CD4-positive, alpha-beta T cell treated with Interleukin-6 at 100 ng/mL for 8 hours (primary cell): ENCODE results near the gene FSTL5.
"Not testable (repeated sequence)": the region's sequence is repeated elsewhere in the genome, so short reads cannot be mapped to it uniquely, and the experiment has no call there.

ENCODE experiments used
- DNase-seq: peaks from one replicate; pipeline ENCODE4 v3.0.0-alpha.2; 2020; ENCODE audit warnings: mixed read lengths, low spot score

FSTL5 gene

DNA sequence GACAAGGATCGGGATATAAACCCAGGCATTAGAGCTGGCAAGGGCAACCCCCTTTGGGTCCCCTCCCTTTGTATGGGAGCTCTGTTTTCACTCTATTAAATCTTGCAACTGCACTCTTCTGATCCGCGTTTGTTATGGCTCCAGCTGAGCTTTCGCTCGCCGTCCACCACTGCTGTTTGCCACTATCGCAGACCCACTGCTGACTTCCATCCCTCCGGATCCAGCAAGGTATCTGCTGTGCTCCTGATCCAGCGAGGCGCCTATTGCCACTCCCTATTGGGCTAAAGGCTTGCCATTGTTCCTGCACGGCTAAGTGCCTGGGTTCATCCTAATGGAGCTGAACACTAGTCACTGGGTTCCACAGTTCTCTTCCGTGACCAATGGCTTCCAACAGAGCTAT lies 59.9 kb downstream of the FSTL5 start:
- DNase-seq = not testable (repeated sequence)

DNA sequence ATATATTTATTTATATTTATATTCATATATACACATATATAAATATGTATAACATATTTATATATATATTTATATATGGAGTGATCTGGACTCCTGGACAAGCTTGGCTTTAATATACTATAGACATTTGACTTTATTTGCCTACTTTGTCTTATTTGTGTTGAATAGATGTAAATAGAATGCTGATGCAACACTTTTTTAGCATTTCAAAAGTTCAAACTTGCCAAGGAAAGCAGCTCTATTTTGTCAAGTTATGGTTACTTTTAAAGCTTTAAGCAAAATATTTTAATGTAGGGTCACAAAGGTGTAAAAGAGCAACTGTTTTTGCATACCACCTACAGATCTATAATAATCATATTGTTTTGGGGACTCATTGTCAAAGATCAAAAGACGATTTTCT lies 61.1 kb downstream of the FSTL5 start:
- no peak for DNase-seq

DNA sequence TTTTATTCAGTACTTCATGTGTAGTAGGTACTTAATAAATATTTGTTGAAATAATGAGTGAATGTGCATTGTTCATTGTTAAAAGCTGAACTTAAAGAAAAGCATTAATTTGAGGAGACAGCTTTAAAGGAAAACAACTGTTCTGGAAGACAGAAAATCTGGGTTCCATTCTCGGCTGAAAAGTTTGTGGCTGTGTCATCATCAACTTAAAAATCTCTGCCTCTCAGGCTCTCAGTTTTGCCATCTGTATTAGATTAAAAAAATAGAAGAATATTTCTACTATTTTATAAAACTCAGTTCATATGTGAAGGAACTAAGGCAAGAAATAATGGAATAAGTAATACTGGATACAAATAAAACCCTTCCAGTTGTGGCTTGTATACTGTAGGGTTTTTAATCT lies 62.5 kb downstream of the FSTL5 start:
- DNase-seq = no peak

DNA sequence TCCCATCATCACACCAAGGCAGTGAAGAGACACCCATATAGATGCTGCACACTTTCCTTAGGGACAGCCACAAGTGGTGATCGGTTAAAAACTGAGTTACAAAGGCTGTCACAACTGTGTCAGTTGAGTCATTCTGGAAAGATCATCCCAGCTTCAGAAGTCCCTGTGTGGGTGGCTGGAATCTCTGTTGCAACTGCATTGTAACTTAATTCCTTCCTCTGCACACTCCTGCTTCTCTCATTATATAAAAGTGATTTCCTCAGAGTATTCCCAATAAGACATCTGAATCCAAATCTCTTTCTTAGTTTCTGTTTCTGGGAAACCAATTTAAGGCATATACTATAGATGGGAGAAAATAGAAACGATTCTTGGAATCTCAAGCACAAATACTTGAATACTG lies 88.1 kb downstream of the FSTL5 start:
- no peak for DNase-seq

DNA sequence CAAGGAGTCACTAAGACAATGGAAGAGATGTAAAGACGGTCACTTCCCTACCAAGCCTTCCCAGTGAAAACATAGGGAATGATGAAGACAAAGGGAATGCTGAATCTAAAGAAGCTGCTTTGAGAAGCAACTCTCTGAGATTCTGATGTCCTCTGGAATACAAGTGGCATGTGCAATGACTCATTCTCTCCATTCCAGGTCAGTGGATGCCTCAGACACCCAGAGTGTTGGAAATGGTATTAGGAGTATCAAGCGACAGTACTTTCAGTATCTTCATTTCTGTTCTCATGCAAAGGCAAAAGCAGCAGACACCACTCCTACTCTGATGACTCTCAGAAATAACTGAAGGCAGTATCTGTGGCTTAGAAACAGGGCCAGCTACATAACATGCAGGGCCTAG lies 102.6 kb downstream of the FSTL5 start:
- no peak for DNase-seq

DNA sequence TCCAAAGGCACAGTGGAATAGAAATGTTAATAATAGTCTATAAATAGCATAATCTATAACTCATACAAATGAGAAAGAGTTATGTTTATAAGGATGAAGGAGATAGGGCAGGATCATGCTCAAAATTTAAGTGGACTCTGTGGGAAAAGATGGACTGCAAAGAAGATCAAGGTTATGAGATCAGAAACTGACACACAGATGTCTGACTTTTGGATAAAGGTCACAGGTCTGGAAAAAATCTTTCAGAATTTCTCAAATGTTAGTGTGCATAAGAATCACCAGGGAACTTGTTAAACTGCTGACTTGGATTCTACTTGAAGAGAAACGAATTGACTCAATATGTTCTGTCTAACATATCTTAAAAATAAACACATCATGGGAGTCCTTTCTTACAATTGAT lies 104.1 kb downstream of the FSTL5 start:
- DNase-seq = no peak

DNA sequence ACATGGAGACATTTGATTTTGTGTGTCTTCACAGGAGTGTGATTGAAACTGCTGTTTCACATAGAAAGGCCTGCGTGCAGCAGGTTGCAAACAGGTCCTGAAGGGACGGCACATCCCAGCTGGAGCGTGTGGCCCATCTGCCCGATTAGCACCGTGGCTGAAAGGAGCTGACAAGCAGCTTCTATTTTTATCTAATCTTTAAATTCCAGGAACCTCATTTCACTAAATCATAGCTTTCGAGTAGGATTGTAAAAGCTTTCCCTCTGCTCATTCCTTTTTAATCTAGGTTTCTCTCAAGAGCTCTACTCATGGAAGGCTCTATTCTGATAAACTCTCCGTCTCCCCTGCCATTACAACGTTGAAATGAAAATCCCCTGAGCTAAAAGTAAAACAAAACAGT lies 106.8 kb downstream of the FSTL5 start:
- DNase-seq = no peak

DNA sequence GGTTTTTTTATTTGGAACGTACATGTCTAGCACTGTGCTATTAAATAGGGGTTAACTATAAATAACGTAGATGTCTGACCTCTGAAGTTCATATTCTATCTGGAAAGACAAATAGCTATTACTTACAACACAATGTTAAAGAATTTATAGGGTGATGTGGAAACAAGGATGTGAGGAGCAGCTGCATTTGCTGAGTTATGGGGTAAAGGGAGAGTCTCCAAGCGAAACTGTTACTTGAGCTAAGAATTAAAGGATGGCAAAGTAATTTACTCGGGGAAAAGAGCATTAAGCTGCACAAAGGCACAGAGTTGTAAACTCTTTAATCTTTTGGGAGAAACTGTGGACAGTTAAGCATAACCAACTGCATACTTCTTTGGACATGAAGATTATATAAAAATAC lies 117.7 kb downstream of the FSTL5 start:
- DNase-seq = no peak

DNA sequence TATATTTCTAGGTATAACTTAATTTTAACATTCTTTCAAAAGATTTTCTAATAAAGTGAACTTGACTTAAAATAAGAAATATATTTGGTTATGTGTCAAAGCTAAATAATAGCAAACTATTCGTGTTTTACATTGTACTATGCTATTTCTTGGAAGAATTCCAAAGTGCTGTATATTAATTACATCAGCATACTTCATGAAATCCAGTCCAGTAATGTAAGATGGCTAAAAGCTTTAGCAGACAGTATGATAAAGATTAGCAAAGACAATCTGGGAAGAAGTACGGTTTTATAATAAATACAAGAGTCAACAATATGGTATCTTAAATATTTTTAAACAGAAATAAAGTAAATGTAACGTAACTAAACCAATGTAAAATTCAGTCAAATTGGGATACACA lies 125.7 kb downstream of the FSTL5 start:
- no peak for DNase-seq

DNA sequence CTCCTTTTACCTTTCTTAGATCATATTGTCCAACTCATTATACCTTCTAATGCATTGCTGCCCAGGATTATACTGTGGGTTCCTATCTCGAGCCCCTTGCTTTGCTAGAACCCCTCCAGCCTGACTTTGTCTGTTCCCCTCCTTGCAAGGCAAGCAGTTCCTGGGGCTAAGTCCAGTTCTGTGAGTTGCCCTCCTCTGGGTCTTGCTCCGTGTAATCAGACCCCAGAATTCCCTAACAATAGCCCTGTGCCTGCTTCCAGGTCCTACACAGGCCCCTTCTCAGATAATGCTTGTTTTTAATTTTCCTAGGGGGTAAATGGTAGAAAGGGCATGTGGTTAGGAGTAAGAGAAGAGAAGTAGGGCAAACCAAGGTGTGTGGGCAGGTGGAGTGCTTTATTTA lies 145.9 kb downstream of the FSTL5 start:
- DNase-seq = no peak

DNA sequence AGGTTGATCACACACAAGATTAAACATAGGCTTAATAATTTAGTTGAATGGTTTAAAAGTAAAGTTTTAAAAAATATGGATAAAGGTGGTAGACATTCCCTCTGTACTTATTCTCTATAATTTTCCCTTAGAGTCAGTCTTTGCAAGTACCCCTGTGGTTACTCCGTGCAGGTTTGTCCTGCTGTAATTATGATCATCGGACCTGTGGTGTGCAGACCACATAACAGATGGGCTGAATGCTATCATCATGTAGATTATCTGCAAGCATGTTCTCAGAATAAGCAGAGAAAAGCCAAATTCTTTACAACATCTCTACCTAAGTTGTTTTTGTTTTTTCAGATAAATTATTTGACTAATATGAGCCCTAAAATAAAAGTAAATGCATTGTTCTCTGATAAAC lies 146.8 kb downstream of the FSTL5 start:
- no peak for DNase-seq

DNA sequence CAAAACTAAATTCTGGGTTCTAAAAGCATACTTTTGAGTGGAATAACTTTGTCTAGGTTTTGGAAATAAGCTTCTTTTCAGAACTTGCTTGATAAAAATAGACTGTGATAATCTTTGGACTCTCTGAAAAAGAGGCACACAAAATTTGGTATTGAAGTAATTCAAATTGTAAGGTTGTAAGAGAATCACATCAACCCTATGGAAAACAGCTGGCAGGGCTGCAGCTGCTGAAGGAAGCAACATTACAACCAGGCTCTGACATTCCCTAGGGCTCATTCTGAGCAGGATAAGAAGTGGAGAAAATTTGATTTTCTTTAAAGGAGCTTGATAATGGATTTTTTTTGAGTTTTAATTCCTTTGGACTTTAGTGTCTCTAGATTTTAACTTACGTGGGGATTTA lies 147.6 kb downstream of the FSTL5 start:
- no peak for DNase-seq

DNA sequence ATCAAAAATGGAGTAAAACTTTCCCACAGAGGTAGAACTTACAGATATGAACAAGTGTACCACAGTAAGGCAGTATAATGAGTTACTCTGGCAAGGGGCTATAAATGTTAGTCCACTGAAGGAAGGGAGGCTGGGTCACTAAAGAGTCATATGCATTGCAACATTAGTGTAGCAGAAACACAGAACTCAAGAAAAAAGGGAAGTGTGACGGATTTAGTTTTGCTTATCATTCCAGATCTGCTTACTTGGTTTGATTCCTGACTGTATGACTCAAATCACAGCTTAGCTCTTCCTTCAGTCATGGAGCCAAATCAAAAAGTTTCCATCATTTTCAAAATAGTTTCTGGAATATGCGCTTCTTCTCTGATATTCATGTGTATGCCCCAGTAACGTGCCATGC lies 148.7 kb downstream of the FSTL5 start:
- DNase-seq = no peak

DNA sequence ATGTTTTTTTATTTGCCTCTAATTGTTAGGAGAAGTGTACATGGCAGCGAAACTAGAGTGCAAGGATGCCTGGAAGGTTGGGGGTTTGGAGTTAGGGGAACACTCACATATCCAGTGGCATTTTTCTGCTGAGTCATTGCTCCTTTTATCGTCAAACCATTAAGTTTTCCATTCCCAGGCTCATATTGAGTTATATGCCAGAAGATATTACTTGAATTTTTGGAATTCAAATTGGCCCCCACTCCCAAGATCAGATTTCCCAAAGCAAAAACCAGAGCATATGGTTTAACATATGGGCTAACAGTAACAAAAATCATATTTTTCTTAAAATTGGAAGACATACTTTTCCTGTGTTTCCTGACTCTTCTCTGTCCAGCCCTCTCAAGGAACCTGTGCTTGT lies 152.7 kb downstream of the FSTL5 start:
- DNase-seq = no peak

DNA sequence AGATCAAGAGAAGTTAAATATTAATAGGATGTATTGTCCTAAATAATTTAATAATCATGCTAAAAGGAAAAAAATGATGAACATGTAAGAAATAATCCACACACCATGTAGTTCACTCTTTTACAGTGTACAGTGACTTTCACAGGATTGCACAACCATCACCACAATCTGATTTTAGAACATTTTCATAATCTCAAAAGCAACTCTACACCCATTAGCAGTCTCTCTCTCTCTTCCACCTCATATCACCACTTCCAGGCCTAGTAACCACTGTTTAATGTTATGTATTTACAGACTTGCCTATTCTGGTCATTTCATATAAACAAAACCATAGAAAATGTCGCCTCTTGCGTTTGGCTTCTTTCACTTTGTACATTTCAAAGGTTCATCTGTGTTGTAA lies 153.4 kb downstream of the FSTL5 start:
- DNase-seq = no peak

DNA sequence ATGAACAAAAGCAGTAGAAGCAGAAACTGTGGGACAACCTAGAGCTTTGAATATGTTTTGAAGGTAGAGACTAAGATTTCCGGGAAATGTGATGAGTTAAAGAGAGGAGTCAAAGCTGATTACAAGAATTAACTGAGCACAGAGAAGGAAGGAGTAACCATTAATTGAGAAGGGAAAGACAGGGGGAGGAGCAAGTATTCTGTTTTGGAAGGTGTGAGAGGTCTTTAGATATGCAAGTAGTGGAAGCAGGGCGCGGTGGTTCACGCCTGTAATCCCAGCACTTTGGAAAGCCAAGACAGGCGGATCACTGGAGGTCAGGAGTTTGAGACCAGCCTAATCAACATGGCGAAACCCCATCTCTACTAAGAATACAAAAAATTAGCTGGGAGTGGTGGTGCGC lies 171.5 kb downstream of the FSTL5 start:
- no peak for DNase-seq

DNA sequence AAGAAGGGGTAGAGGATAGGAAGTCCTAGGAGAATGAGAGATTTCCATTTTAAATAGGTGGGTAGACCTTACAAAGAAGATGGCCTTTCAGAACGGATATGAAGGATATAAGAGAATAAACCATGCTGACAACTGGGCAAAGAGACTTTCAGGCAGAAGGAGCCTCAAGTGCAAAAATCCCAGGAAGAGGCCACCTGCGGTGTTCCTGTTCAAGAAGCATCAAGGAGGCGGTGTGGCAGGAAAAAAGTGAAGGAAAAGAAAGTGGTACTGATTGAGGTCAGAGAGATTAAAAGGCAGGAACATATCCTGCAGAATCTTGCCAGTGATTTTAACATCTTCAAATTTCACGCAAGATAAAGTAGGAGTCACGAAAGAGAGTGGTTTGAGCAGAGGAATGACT lies 172.0 kb downstream of the FSTL5 start:
- no peak for DNase-seq

DNA sequence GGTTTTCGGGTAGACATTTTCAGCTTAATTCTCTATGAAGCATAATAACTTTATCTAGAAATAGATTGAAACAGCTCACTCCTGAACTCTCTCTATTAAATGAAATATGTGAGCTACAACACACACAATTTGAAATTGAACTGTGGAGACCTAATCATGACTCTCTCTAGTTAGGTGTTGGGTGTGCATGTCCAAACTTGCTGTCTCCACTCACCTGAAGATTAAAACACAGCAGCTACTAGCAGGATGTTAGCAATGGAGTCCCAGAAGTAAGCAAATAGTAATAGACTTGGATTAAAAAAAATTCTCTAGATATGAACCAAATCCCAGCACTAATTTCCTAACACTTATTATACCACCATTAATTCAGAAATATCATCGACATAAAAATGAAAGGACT lies 173.1 kb downstream of the FSTL5 start:
- DNase-seq = no peak

DNA sequence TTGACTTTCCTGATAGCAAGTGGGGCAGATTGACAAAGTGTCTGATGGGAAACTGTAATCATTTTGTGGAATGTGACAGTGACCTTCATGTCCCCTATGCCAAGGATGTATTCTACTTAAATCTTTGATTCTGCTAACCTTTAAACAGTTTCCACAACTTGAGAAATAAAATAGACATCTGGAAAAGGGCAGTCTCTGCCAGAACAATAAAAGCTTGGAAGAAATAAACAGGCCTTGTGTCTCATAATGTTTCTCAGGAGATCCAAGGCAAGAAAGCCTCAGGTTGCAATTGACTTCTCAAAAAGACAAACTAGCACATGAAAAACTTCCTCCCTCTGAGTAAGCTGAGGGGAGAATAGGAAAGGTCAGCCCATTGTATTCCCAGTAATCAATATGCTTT lies 174.9 kb downstream of the FSTL5 start:
- DNase-seq = no peak

DNA sequence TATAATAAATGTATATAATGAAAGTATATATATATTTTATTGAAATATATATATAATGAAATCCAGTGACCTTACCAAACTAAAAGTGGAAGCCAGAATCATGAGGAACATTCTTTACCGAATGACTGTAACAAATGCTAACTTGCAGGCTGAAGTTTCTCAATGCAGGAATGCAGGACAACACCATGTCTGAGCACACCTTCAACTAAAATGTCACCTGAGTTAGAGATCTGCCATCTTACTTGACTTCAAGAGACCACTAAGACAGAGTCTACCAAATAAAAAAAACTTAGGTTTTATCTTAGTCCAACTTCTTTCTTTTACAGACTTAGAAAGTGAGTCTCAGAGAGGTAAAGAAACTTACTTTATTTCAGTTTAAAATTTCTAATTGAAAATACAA lies 176.2 kb downstream of the FSTL5 start:
- no peak for DNase-seq

DNA sequence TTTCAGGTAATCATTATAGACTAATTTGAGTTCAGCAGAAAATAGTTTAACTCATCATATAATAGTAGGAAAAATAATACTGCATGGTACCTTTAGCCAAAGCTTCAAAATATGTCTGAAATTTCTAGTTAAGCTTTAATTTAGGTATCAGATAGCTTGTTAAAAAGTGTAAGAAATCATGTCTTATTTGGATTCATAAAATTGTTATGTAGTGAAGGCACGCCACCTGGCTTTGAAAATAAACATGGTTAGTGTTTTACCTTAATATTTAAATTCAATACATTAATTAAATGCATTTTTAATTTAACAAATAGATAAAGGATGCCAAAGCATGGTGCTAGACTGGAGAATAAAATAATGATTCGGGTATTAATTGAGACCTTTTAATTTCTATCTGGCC lies 211.4 kb downstream of the FSTL5 start:
- no peak for DNase-seq

DNA sequence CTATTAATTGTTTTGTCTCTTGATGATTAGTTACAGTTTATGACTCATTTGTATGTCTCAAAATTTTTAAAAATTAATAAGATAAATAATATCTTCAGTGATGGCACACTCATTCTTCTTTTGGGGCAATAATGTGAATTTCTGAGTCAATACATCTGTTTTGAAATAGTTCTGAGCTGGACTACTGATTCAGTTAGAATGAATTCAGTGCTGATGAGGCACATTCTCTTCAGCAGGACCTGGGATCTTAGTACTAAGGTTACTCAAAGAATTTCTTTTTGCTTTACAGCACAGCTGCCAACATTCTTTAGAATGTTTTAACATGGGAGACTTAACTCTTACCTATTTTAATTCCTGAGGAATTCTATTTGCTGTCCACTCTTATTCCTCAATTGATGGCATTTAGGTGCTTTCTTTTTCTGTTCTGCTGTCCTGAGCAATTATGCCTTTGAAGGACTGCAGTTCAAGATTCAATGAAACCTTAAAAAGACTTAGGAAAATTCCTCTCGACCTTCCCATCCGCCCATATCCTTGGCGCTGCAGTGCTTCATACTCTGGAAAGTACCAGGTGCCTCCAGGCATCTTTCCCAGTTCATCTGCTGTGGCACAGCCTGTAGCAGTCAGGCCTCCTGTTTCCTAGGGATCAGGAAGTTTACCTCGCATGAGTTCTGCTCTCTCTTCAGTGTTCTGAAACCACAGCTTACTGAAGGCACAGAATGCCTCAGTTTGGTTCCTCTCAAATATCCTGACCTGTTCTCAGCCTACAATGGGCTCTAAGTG lies 213.7 kb downstream of the FSTL5 start:
- no peak for DNase-seq

DNA sequence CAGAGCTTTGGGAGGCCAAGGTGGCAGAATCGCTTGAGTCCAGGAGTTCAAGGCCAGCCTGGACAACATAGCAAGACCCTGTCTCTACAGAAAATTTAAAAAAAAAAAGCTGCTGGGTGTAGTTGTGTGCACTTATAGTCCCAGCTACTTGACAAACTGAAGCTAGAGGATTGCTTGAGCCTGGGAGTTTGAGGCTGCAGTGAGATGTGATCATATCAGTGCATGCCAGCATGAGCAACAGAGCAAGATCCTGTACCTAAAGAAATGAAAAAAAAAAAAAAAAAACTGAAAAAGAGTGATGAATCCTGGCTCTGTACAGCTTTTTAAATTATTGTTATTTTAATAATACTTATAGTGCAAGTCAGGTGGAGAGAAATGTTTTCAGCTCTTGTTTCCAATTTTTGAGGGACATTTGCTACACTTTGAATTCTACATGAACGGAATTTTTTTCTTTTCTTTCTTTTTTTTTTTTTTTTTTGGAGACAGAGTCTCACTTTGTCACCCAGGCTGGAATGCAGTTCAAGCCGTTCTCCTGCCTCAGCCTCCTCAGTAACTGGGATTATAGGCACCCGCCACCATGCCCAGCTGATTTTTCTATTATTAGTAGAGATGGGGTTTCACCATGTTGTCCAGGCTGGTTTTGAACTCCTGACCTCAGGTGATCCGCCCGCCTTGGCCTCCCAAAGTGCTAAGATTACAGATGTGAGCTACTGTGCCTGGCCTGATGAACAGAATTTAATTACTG lies 215.6 kb downstream of the FSTL5 start:
- DNase-seq = no peak

DNA sequence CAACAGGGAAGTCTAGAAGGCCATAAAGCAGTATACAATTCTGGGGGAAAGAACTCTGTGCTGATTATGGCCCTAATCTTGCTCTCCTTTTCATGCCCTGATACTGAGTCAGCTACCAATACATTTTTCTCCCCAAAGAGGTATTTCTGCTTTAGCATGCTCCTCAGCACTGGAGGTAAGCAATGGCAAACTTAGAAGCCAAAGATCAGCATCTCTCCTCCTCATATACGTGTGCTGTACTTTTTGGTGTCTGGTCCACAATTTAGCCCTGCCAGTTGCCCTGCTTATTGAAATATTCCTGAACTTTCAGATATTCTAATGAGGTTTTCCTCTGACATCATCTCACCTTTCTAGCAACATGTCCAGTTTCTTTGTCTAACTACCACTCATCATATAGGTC lies 226.2 kb downstream of the FSTL5 start:
- no peak for DNase-seq
